Gastrocnemius medialis (tissue), 4 donors: ENCODE data around the gene PAK1. TPM values are rescaled to one million over a fixed set of nuclear protein-coding genes. Genes with fewer than 3 reads are reported as not detected.

Experiments
- ATAC-seq, 2 donors: fragments of 150-250 bp; one replicate each; pipeline ENCODE4 v1.9.1; 2016
- DNase-seq, 2 donors: peaks; one replicate each; pipeline ENCODE4 v3.0.0-alpha.2; 2019
- H3K27ac ChIP-seq, 4 donors: fragments of 200-600 bp; sonication (generic); 1 replicate in 1 of 4; 2 replicates in 3 of 4; pipeline ENCODE4 v1.5.1; 2016 to 2018; ENCODE audit warnings: mild to moderate bottlenecking in 2 of 4, moderate library complexity in 1 of 4
- H3K27me3 ChIP-seq, 3 donors: fragments of 200-600 bp; sonication (generic) in 2 of 3; 1 replicate in 1 of 3; 2 replicates in 2 of 3; pipeline versions ENCODE4 v1.5.1 to v1.6.0; 2016 to 2019; ENCODE audit warnings: mild to moderate bottlenecking in 1 of 3, moderate library complexity in 1 of 3
- H3K36me3 ChIP-seq, 2 donors: fragments of 200-600 bp; sonication (generic) in 1 of 2; one replicate each; pipeline ENCODE4 v1.5.1; 2017 to 2018
- H3K4me1 ChIP-seq, 2 donors: fragments of 200-600 bp; sonication (generic) in 1 of 2; one replicate each; pipeline ENCODE4 v1.5.1; 2016 to 2017; ENCODE audit warnings: mild to moderate bottlenecking in 2 of 2
- H3K4me3 ChIP-seq, 4 donors: fragments of 200-600 bp; sonication (generic) in 3 of 4; 1 replicate in 1 of 4; 2 replicates in 3 of 4; pipeline ENCODE4 v1.5.1; 2016 to 2019; ENCODE audit warnings: mild to moderate bottlenecking in 2 of 4
- H3K9me3 ChIP-seq, 3 donors: fragments of 200-600 bp; sonication (generic) in 2 of 3; 1 replicate in 1 of 3; 2 replicates in 2 of 3; pipeline ENCODE4 v1.5.1; 2016 to 2019
- CTCF ChIP-seq, 5 experiments: fragments of 450-650 bp in 3 of 5; fragments of 200-600 bp in 2 of 5; sonication (generic) in 2 of 5; IDR thresholded peaks in 4 of 5; conservative IDR thresholded peaks in 1 of 5; 1 replicate in 4 of 5; 2 replicates in 1 of 5; pipeline ENCODE4 v1.5.1; 2016 to 2019; ENCODE audit warnings: antibody characterized with exemption in 5 of 5, mild to moderate bottlenecking in 3 of 5, moderate library complexity in 3 of 5
- POLR2A ChIP-seq, 2 donors: fragments of 450-650 bp; IDR thresholded peaks; one replicate each; pipeline ENCODE4 v1.6.1; 2017; ENCODE audit warnings: antibody characterized with exemption in 2 of 2, mild to moderate bottlenecking in 2 of 2, moderate library complexity in 2 of 2
- in situ Hi-C, 4 donors: fragments of 200-750 bp; cut with MboI; loops; one replicate each; pipeline versions ENCODE4 v1.15.0 to v1.8.0; 2017; ENCODE audit warnings: low sequenced_read_pairs in 4 of 4
- intact Hi-C: fragments of 100-400 bp; cut with DNase I; formaldehyde crosslinking; loops from one replicate; pipeline ENCODE4 v1.15.1; 2023; ENCODE audit warnings: low total_unique reads
- total RNA-seq, 4 donors: library from RNA; depleted of rRNA; stranded (reverse); fragments of >200 nt; gene quantifications; one replicate each; pipeline versions ENCODE4 v1.1.0 to v1.2.3, GENCODE V29; 2016

PAK1 gene
- total RNA-seq, 4 donors from 2014 or later = 22.3 to 34.4 (median 27.9) TPM

- Histone ChIP-seq H3K27ac (no peak overlapping the region), H3K9me3 (no peaks in the 10 kb centered on the region), H3K36me3 (no peaks in the 10 kb centered on the region), H3K4me3 (no peak overlapping the region), H3K27me3 (no peaks in the 10 kb centered on the region), H3K4me1 (no peaks in the 10 kb centered on the region)
- TF ChIP-seq POLR2A (IDR thresholded peaks at IDR 0.05) = no peak
- no peak for TF ChIP-seq CTCF (IDR thresholded peaks at IDR 0.05 in 4 of 5, conservative IDR thresholded peaks at IDR 0.05 in 1 of 5)
- intact Hi-C loops (no loop called here), in situ Hi-C loops (no loop called here)
- DNase-seq = no peak
- no peak for ATAC-seq
These were observed 189.1 kb downstream of the PAK1 start for GRCh38 chr11:77284476-77285468.

GRCh38 chr11:77283101-77283500 lies 190.8 kb downstream of the PAK1 start:
- Histone ChIP-seq H3K9me3 (no peaks in the 10 kb centered on the region), H3K4me1 (no peaks in the 10 kb centered on the region), H3K4me3 (no peak overlapping the region), H3K27me3 (no peaks in the 10 kb centered on the region), H3K36me3 (no peaks in the 10 kb centered on the region), H3K27ac (no peak overlapping the region)
- ATAC-seq (no peak), DNase-seq (no peak)
- intact Hi-C loops (no loop called here), in situ Hi-C loops (no loop called here)
- TF ChIP-seq POLR2A (IDR thresholded peaks at IDR 0.05) (no peak), CTCF (IDR thresholded peaks at IDR 0.05 in 4 of 5, conservative IDR thresholded peaks at IDR 0.05 in 1 of 5) (no peak)

- Histone ChIP-seq H3K27ac (no peak overlapping the region), H3K4me1 (no peaks in the 10 kb centered on the region), H3K4me3 (no peak overlapping the region), H3K36me3 (no peaks in the 10 kb centered on the region), H3K27me3 (no peaks in the 10 kb centered on the region), H3K9me3 (no peaks in the 10 kb centered on the region)
- TF ChIP-seq POLR2A (IDR thresholded peaks at IDR 0.05) = no peak
- no peak for TF ChIP-seq CTCF (IDR thresholded peaks at IDR 0.05 in 4 of 5, conservative IDR thresholded peaks at IDR 0.05 in 1 of 5)
- no peak for ATAC-seq
- in situ Hi-C loops = no loop called here
- DNase-seq = no peak
- intact Hi-C loops = no loop called here
These were observed 195.0 kb downstream of the PAK1 start for GRCh38 chr11:77278595-77279506.

GRCh38 chr11:77276271-77276670 lies 197.6 kb downstream of the PAK1 start:
- Histone ChIP-seq H3K4me3 (no peak overlapping the region), H3K9me3 (no peaks in the 10 kb centered on the region), H3K4me1 (no peaks in the 10 kb centered on the region), H3K27me3 (no peaks in the 10 kb centered on the region), H3K36me3 (no peaks in the 10 kb centered on the region), H3K27ac (no peak overlapping the region)
- ATAC-seq (no peak), DNase-seq (no peak)
- intact Hi-C loops (no loop called here), in situ Hi-C loops (no loop called here)
- TF ChIP-seq POLR2A (IDR thresholded peaks at IDR 0.05) (no peak), CTCF (IDR thresholded peaks at IDR 0.05 in 4 of 5, conservative IDR thresholded peaks at IDR 0.05 in 1 of 5) (no peak)

Other genes with a start within 250 kb of the PAK1 start
- not detected for gene GDPD4, start 172.4 kb downstream of the PAK1 start, total RNA-seq
- under 1 TPM in 3 of 4 donors, not detected in 1; 0.11 to 0.82 (median 0.46) TPM for gene AQP11, start 115.9 kb upstream of the PAK1 start, total RNA-seq
- 10 to 100 TPM; 47.0 to 92.0 (median 81.3) TPM for gene CLNS1A, start 163.7 kb upstream of the PAK1 start, total RNA-seq